Activated CD4-positive, alpha-beta T cell treated with anti-CD3 and anti-CD28 coated beads, Interleukin-2, amount 50 U/mL, for 24 hours (primary cell): ENCODE results near the gene SLC36A2.
"Not testable (repeated sequence)": the region's sequence is repeated elsewhere in the genome, so short reads cannot be mapped to it uniquely, and the experiment has no call there.

ENCODE experiments used
- DNase-seq, 2 donors: peaks; one replicate each; pipeline ENCODE4 v3.0.0-alpha.2; 2020; ENCODE audit warnings: low read depth in 1 of 2, low spot score in 1 of 2

Gene SLC36A2

GRCh38 chr5:151347369-151347768 is at the start of gene SLC36A2:
Gene SLC36A2, minus strand, starts transcription at chr5:151347559. Its CDS starts 99 bp downstream, at chr5:151347460.
- no peak for DNase-seq

- DNase-seq, result no peak
Measured at GRCh38 chr5:151388960-151389359, 41.6 kb upstream of the SLC36A2 start.

GRCh38 chr5:151384106-151384505 is 36.7 kb upstream of the SLC36A2 start:
- DNase-seq, result no peak

- DNase-seq, result no peak
Measured at GRCh38 chr5:151383011-151383410, 35.7 kb upstream of the SLC36A2 start.

GRCh38 chr5:151382576-151382975 is 35.2 kb upstream of the SLC36A2 start:
- no peak for DNase-seq

GRCh38 chr5:151381899-151382298 is 34.5 kb upstream of the SLC36A2 start:
- DNase-seq, result no peak

GRCh38 chr5:151378616-151379015 is 31.3 kb upstream of the SLC36A2 start:
- no peak for DNase-seq

- no peak for DNase-seq
Measured at GRCh38 chr5:151374539-151374938, 27.2 kb upstream of the SLC36A2 start.

- not testable (repeated sequence) for DNase-seq
Measured at GRCh38 chr5:151367038-151367437, 19.7 kb upstream of the SLC36A2 start.

GRCh38 chr5:151363673-151364072 is 16.3 kb upstream of the SLC36A2 start:
- no peak for DNase-seq

- DNase-seq, result no peak
Measured at GRCh38 chr5:151362970-151363369, 15.6 kb upstream of the SLC36A2 start.

GRCh38 chr5:151359391-151359790 is 12.0 kb upstream of the SLC36A2 start:
- no peak for DNase-seq

GRCh38 chr5:151357792-151358191 is 10.4 kb upstream of the SLC36A2 start:
- DNase-seq, result no peak

- no peak for DNase-seq
Measured at GRCh38 chr5:151357097-151357496, 9.7 kb upstream of the SLC36A2 start.

GRCh38 chr5:151351671-151352070 is 4.3 kb upstream of the SLC36A2 start:
- no peak for DNase-seq

- no peak for DNase-seq
Measured at GRCh38 chr5:151348789-151349188, 1.4 kb upstream of the SLC36A2 start.

- DNase-seq, result no peak
Measured at GRCh38 chr5:151345808-151346478, 1.4 kb downstream of the SLC36A2 start.

GRCh38 chr5:151345187-151345807 is 2.1 kb downstream of the SLC36A2 start:
- DNase-seq, result no peak

- no peak for DNase-seq
Measured at GRCh38 chr5:151344088-151344487, 3.3 kb downstream of the SLC36A2 start.

- DNase-seq, result no peak
Measured at GRCh38 chr5:151340004-151340403, 7.4 kb downstream of the SLC36A2 start.

GRCh38 chr5:151338734-151339133 is 8.6 kb downstream of the SLC36A2 start:
- DNase-seq, result no peak

- no peak for DNase-seq
Measured at GRCh38 chr5:151332857-151333256, 14.5 kb downstream of the SLC36A2 start.

GRCh38 chr5:151328734-151329133 is 18.6 kb downstream of the SLC36A2 start:
- no peak for DNase-seq
